HFF-Myc (cell line): ENCODE measurements around the gene HRNR.
A peak's percentile ranks its signal among the peaks of the same experiment; 100 is the strongest.

Source experiments
- DNase-seq: peaks from one replicate; pipeline ENCODE4 v3.0.0-alpha.2; 2011; ENCODE audit warnings: low read depth; ENCODE audit errors: extremely low read depth
- H3K4me3 ChIP-seq: replicated peaks from 2 replicates; pipeline ENCODE4 v1.5.1; 2011; ENCODE audit warnings: low read depth, mild to moderate bottlenecking, control low read depth, low read length
- CTCF ChIP-seq: IDR thresholded peaks from 2 replicates; pipeline ENCODE4 v1.5.1; 2012; ENCODE audit warnings: mild to moderate bottlenecking, low read depth, low read length, control low read depth; ENCODE audit errors: missing control alignments

The HRNR gene

GRCh38 chr1:152198982-152199381 lies 25.0 kb downstream of the HRNR start:
- TF ChIP-seq CTCF: no peak
- no peak for DNase-seq
- H3K4me3 ChIP-seq: no peak overlapping the region

GRCh38 chr1:152197361-152197941 lies 26.5 kb downstream of the HRNR start:
- no peak overlapping the region for H3K4me3 ChIP-seq
- DNase-seq: no peak
- no peak for TF ChIP-seq CTCF

GRCh38 chr1:152191711-152192110 lies 32.3 kb downstream of the HRNR start:
- TF ChIP-seq CTCF: no peak
- DNase-seq: no peak
- H3K4me3 ChIP-seq: no peak overlapping the region

GRCh38 chr1:152191260-152191659 lies 32.7 kb downstream of the HRNR start:
- no peak for DNase-seq
- H3K4me3 ChIP-seq: no peak overlapping the region
- no peak for TF ChIP-seq CTCF

- DNase-seq: no peak
- no peak overlapping the region for H3K4me3 ChIP-seq
- no peak for TF ChIP-seq CTCF
Measured at GRCh38 chr1:152190589-152190988, 33.4 kb downstream of the HRNR start.

- DNase-seq: peak; percentile 16
- no peak overlapping the region for H3K4me3 ChIP-seq
- peak; percentile 68 for TF ChIP-seq CTCF
Measured at GRCh38 chr1:152189657-152190442, 34.1 kb downstream of the HRNR start.
